ELF-1 (cell line): ENCODE results near the gene ZDHHC8.
A peak's percentile ranks its signal among the peaks of the same experiment; 100 is the strongest.

Experiments
- DNase-seq: peaks from one replicate; pipeline ENCODE4 v3.0.0-alpha.2; 2016; ENCODE audit warnings: low read depth, low spot score

ZDHHC8 gene

GRCh38 chr22:20114506-20115475, 16.8 kb upstream of the ZDHHC8 start:
- DNase-seq = no peak

- no peak for DNase-seq
Observed at GRCh38 chr22:20115691-20116375, 15.8 kb upstream of the ZDHHC8 start, which contains the start of gene RANBP1. Gene RANBP1, plus strand, starts transcription at chr22:20116104. Its CDS starts 81 bp downstream, at chr22:20116185.

- no peak for DNase-seq
Observed at GRCh38 chr22:20116376-20116950, 15.1 kb upstream of the ZDHHC8 start.

- DNase-seq = peak; percentile 99
Observed at GRCh38 chr22:20116951-20117632, 14.5 kb upstream of the ZDHHC8 start, which contains the start of gene TRMT2A. Gene TRMT2A, minus strand, starts transcription at chr22:20117226. Its CDS starts 320 bp downstream, at chr22:20116906.

- DNase-seq = peak; percentile 36
Observed at GRCh38 chr22:20117633-20118299, 13.8 kb upstream of the ZDHHC8 start.

GRCh38 chr22:20118300-20119020, 13.1 kb upstream of the ZDHHC8 start:
- DNase-seq = peak; percentile 43

- no peak for DNase-seq
Observed at GRCh38 chr22:20121856-20122415, 9.7 kb upstream of the ZDHHC8 start.

- no peak for DNase-seq
Observed at GRCh38 chr22:20123366-20124082, 8.1 kb upstream of the ZDHHC8 start.

GRCh38 chr22:20124083-20124787, 7.4 kb upstream of the ZDHHC8 start:
- DNase-seq = no peak

GRCh38 chr22:20125201-20126174, 6.1 kb upstream of the ZDHHC8 start:
- no peak for DNase-seq

- no peak for DNase-seq
Observed at GRCh38 chr22:20126284-20127029, 5.1 kb upstream of the ZDHHC8 start.

- DNase-seq = no peak
Observed at GRCh38 chr22:20127318-20127868, 4.2 kb upstream of the ZDHHC8 start.

- DNase-seq = no peak
Observed at GRCh38 chr22:20127869-20128618, 3.6 kb upstream of the ZDHHC8 start.

GRCh38 chr22:20128619-20128901, 3.0 kb upstream of the ZDHHC8 start:
- DNase-seq = no peak

- peak; percentile 59 for DNase-seq
Observed at GRCh38 chr22:20128902-20129746, 2.5 kb upstream of the ZDHHC8 start.
